ENCODE measurements around the gene MAP7. TPM values are rescaled to one million over a fixed set of nuclear protein-coding genes. Genes with fewer than 3 reads are reported as not detected.

Gene MAP7
- polyA plus RNA-seq, 3 donors: 31.5 to 33.7 (median 33.2) TPM

GRCh38 chr6:136534268-136534667, 16.0 kb downstream of the MAP7 start:
- DNase-seq (ENCODE audit: low read depth in 3 of 3, low spot score in 2 of 3): no peak

GRCh38 chr6:136533487-136533886, 16.7 kb downstream of the MAP7 start:
- DNase-seq (ENCODE audit: low read depth in 3 of 3, low spot score in 2 of 3): no peak

GRCh38 chr6:136532030-136532429, 18.2 kb downstream of the MAP7 start:
- DNase-seq (ENCODE audit: low read depth in 3 of 3, low spot score in 2 of 3): no peak

- no peak for DNase-seq (ENCODE audit: low read depth in 3 of 3, low spot score in 2 of 3)
Observed at GRCh38 chr6:136529710-136530109, 20.5 kb downstream of the MAP7 start.

- no peak for DNase-seq (ENCODE audit: low read depth in 3 of 3, low spot score in 2 of 3)
Observed at GRCh38 chr6:136528477-136528876, 21.7 kb downstream of the MAP7 start.

GRCh38 chr6:136527831-136528230, 22.4 kb downstream of the MAP7 start:
- DNase-seq (ENCODE audit: low read depth in 3 of 3, low spot score in 2 of 3): no peak

GRCh38 chr6:136526937-136527336, 23.3 kb downstream of the MAP7 start:
- DNase-seq (ENCODE audit: low read depth in 3 of 3, low spot score in 2 of 3): no peak

GRCh38 chr6:136526196-136526930, 23.9 kb downstream of the MAP7 start:
- no peak for DNase-seq (ENCODE audit: low read depth in 3 of 3, low spot score in 2 of 3)

- DNase-seq (ENCODE audit: low read depth in 3 of 3, low spot score in 2 of 3): no peak
Observed at GRCh38 chr6:136525586-136526195, 24.5 kb downstream of the MAP7 start.

GRCh38 chr6:136524936-136525413, 25.2 kb downstream of the MAP7 start:
- no peak for DNase-seq (ENCODE audit: low read depth in 3 of 3, low spot score in 2 of 3)

- no peak for DNase-seq (ENCODE audit: low read depth in 3 of 3, low spot score in 2 of 3)
Observed at GRCh38 chr6:136524339-136524935, 25.8 kb downstream of the MAP7 start.

GRCh38 chr6:136523196-136523595, 27.0 kb downstream of the MAP7 start:
- no peak for DNase-seq (ENCODE audit: low read depth in 3 of 3, low spot score in 2 of 3)

- no peak for DNase-seq (ENCODE audit: low read depth in 3 of 3, low spot score in 2 of 3)
Observed at GRCh38 chr6:136522636-136523035, 27.6 kb downstream of the MAP7 start.

GRCh38 chr6:136521911-136522310, 28.3 kb downstream of the MAP7 start:
- DNase-seq (ENCODE audit: low read depth in 3 of 3, low spot score in 2 of 3): no peak

GRCh38 chr6:136521427-136521826, 28.8 kb downstream of the MAP7 start:
- DNase-seq (ENCODE audit: low read depth in 3 of 3, low spot score in 2 of 3): no peak

GRCh38 chr6:136520517-136520916, 29.7 kb downstream of the MAP7 start:
- no peak for DNase-seq (ENCODE audit: low read depth in 3 of 3, low spot score in 2 of 3)

GRCh38 chr6:136517582-136517981, 32.6 kb downstream of the MAP7 start:
- DNase-seq (ENCODE audit: low read depth in 3 of 3, low spot score in 2 of 3): no peak

GRCh38 chr6:136517002-136517401, 33.2 kb downstream of the MAP7 start:
- no peak for DNase-seq (ENCODE audit: low read depth in 3 of 3, low spot score in 2 of 3)

GRCh38 chr6:136514591-136514990, 35.6 kb downstream of the MAP7 start:
- no peak for DNase-seq (ENCODE audit: low read depth in 3 of 3, low spot score in 2 of 3)

GRCh38 chr6:136511926-136512325, 38.3 kb downstream of the MAP7 start:
- DNase-seq (ENCODE audit: low read depth in 3 of 3, low spot score in 2 of 3): no peak

- no peak for DNase-seq (ENCODE audit: low read depth in 3 of 3, low spot score in 2 of 3)
Observed at GRCh38 chr6:136511397-136511796, 38.8 kb downstream of the MAP7 start.

GRCh38 chr6:136510782-136511181, 39.4 kb downstream of the MAP7 start:
- no peak for DNase-seq (ENCODE audit: low read depth in 3 of 3, low spot score in 2 of 3)
